Caki2 (cell line): Measurements from ENCODE around the gene IL15RA. TPM values are rescaled to one million over a fixed set of nuclear protein-coding genes. Genes with fewer than 3 reads are reported as not detected.

ENCODE experiments used
- DNase-seq: peaks from one replicate; pipeline ENCODE4 v3.0.0-alpha.2; 2015; ENCODE audit warnings: low read depth
- in situ Hi-C: cut with HindIII; loops from 2 replicates; pipeline ENCODE4 v1.10.0; 2016; ENCODE audit warnings: low sequenced_read_pairs, low pct_unique_long_range_greater_than_20kb, mixed read lengths
- total RNA-seq: library from RNA; depleted of rRNA; stranded (reverse); fragments of >200 nt; shearing (Covaris generic); gene quantifications from 2 replicates; pipeline ENCODE4 v1.2.3, GENCODE V29; 2014; ENCODE audit warnings: low replicate concordance

IL15RA gene
- total RNA-seq, 1 experiment from 2014 or later, result 20.9 TPM

DNA sequence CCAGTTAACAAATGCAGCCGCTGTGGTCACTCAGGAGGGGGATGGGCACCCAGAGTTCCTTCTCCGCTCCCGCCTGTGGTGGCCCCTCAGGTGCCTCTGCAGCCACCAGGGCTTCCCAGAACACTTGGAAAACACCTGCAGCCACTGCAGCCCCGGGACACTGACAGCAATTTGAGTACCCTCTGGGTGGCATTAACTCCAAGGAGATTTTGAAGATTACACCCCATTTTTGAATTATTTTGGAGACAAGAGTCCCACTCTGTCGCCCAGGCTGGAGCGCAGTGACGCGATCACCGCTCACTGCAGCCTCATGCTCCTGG is 32.2 kb downstream of the IL15RA start:
- DNase-seq, result no peak
- in situ Hi-C loops, result no loop called here

DNA sequence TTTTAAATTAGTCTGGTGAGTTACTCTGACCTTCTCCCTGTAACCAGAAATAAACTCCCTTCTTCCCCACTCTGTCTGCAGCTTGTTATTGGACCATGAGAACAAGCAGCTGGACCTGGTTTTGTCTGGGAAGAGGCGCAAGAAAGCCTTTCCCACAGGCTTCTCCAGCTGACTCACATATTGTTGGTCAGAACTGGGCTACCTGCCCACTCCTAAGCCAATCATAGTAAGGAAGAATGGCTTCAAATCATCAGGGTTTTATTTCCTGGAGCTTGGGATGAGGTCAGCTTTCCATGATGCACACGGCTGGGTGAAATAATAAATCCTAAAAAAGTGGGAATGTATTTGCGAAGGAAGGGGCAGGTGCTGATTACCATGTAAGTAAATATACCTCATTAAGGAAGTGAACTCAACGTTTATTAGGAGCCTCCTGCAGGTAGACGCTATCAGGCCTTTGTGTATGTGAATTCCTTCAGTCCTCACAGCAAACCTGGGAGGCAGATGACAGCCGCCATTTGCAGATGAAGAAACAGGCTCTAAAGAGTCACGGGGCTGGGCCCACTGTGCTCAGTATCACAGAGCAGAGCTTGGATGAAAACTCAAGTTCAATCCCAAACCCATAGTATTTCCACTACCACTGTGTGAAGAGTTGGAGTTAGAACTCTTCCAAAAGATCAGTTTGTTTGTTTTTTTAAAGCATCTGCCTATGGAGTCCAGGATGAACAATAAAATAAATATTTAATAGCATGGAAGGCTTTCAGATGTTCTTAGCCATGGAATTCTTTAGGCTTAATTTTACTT is 32.8 kb downstream of the IL15RA start:
- in situ Hi-C loops, result no loop called here
- DNase-seq, result peak; percentile 85

DNA sequence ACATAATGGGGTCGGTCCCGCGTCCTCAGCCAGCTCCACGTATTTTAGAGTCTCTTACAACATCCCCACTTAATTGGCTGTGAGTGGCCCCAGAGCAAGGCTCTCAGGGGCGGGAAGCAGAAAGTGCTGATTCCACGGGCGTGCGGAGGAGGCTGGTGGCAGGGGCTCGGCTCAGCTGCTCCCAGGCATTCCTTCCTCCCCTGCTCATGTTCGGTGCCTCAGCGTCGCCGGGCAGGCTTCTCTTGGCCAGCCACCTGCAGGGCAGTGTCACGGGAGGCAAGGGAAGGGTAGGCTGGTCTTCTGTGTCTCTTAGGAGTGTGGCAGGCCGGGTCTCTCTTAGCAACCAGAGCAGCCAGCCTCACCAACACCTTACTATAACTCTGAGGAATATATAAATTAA is 33.8 kb downstream of the IL15RA start:
- in situ Hi-C loops, result no loop called here
- no peak for DNase-seq

DNA sequence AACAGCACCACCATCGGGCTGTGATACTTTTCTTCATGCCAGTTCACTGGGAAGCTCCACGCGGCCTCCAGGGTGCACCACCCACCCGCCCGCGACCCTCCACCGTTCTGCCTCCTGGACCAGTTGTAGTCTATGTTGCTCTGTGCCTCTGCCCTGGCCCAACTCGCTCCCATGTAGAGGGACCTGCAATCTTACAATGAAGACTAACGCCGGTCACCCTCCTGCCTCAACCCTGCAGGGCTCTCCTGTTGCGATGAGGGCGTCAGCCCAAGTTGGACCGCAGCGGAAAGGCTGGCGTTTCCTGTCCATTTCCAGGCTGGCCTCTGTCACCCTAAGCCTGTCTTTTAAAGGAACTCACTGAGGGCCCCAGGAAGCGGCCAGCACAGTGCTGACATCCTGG is 34.9 kb downstream of the IL15RA start:
- in situ Hi-C loops, result no loop called here
- no peak for DNase-seq

DNA sequence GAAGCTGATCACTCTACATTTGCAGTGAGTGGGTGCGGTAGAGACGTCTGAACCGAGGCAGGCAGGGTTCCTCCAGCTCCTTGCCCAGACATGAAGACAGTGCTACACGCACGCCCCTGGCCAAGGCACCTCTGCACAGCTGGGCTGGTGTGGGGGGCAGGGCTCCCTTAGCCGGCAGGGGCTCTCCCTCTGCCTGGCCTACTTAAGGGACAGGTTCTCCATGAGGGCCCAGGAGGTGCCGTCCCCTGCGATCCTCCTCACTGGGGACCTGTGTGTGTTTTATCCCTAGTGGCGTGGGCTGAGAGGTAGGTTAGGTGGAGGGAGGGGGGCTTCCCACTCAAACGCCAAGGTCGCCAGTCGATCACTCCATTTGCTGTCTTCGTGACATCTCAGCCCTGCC is 35.3 kb downstream of the IL15RA start:
- in situ Hi-C loops, result no loop called here
- DNase-seq, result no peak

DNA sequence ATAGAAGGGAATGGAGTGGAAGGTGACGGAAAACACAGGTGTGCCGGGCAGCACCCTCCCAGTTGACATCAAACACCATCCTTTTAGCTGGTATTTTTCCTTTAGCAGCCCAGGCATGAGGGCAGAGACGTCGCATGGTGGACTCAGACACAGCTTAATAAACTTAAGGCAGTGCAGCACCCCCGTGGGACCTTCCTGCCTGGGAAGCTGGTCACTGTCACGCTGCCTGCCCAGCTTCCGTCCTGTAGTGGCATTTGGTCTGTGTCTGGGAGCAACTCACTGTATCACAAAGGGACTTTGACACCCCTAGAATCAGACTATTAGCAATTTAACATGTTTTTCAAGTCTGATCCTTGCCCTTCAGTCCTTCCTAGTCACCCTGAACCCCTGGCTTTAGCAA is 35.8 kb downstream of the IL15RA start:
- in situ Hi-C loops, result no loop called here
- no peak for DNase-seq

DNA sequence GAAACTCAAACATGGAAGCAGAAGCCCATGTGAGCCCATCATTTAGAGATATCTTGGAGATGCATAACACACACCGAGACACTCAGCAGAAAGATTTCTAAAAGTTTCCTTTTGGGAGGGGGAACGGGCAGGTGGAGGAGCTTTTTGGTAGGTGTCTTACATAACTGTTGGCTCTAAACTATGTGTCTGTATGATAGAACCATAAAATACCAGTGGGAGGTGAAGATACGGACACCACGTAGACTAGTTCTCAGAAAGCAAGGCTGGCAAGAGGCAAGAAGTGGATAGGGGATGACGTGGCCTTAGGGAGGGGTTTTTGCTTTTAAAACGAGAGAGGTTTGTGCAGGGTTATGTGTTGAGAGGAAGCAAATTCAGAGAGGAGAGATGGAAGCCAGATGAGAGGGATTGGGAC is 36.5 kb downstream of the IL15RA start:
- in situ Hi-C loops, result no loop called here
- DNase-seq, result no peak

DNA sequence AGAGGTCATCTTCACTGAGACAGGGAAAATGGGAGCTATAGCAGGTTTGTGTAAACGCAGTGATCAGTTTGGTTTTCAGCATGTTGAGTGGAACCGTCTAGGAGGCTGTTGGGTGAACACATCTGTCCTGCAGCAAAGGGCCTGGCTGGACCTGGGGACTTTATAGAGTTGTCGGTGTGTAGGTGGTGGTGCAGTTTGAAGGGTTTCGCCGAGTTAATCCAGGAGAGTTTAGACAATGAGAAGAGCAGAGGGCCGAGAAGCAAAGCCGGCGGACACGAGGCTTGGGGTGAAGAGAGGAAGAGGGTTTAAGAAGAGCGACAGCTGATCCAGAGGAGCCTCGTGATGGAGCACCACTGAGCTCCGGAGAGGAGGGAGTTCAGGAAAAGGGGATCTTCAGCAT is 39.1 kb downstream of the IL15RA start:
- DNase-seq, result no peak
- in situ Hi-C loops, result no loop called here

DNA sequence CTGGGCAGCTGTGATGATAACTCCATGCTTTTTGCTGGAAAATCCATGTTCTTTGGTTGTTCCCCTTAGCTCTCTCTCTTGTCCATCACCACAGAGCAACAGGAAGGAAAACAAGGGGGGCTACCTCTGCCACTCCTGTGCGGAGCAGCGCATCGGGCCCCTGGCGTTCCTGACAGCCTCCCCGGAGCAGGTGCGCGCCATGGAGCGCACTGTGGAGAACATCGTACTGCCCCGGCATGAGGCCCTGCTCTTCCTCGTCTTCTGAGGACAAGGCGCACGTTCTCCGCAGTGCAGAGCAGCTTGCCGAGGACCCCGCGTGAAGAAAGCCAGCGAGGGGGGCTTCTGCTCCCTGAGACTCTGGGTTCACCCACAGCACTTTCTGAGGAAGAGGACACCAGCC is 40.3 kb downstream of the IL15RA start:
- in situ Hi-C loops, result no loop called here
- no peak for DNase-seq

DNA sequence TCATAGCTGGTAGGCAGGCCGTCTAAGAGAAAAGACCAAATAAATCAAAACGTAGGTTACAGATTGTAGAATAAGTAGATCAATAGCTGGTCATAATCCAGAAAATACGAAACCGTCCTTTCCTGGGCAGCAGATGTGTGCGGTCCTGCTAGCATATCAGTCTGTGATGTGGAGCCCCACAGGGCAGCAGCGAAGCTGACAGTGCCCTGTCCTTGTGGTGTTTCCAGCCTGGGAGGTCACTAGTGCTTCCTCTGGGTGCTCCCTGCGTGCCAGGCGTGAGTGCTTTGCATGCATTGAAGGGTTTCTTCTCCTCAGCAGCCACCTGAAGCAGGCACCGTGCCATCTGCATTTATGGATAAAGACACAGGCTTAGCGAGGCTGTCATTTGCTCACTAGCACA is 41.7 kb downstream of the IL15RA start:
- in situ Hi-C loops, result no loop called here

DNA sequence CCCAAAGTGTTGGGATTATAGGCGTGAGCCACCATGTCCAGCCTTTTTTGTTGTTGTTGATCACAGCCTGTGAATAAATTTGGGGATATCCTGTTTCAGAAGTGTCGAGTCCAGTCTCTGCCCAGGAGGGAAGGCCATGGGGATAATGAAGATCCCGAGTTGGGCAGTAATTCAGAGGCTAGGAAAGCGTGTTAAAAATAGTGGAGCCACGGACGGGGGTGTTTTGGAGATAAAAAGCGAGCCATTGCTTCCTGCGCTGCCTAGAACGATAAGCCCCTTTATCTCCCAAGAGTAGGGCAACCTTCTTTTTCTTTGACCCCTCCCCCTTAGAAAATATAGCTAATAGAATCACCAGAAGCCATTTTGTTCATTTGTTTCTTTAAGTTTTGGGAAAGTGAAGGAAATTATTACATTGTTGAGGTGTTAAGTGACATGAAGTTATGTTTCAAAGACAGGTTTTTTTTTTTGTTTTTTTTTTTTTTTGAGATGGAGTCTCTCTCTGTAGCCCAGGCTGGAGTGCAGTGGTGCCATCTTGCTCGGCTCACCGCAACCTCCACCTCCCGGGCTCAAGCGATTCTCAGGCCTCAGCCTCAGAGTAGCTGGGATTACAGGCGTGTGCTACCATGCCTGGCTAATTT is 43.3 kb downstream of the IL15RA start:
- in situ Hi-C loops, result no loop called here
- DNase-seq, result no peak

More for the DNA sequence above, 41.7 kb downstream of the IL15RA start:
- no peak for DNase-seq

DNA sequence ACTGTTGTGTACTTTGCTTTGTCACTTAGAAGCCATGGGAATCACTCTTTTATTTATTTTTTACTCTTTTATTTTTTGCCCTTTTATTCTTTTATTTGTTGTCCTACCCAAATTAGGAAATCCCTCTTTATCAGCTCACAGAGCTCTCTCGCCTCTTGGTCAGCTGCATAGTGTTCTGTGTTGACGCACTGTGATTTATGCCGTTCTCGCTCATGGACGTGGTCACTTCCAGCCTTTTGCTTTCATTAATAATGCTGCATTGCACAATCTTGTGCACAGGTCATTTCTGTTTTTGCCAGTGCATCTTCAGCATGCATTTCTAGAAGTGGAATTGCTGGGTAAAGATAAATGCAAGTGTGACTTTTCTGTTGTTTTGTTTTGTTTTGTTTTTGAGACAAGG is 45.0 kb downstream of the IL15RA start:
- DNase-seq, result no peak
- in situ Hi-C loops, result no loop called here

DNA sequence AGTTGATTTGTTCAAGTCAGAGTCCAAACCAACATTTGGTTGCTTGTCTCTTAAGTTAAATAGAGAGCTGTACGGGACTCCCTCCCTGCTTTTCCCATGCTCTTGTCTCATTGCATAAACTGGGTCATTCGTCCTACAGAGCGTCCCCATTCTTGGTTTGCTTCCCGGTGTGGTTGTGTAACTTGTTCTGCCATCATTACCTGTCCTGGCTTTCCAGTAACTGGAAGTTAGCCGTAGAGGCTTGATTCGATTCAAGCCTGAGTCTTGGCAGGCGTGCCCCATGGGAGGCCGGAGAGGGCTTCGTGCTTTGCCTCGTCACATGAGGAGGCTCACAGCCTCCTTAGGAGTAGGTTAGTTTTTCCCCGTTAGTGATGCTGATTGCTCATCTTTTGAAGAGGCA is 47.1 kb downstream of the IL15RA start:
- DNase-seq, result no peak
- in situ Hi-C loops, result no loop called here

DNA sequence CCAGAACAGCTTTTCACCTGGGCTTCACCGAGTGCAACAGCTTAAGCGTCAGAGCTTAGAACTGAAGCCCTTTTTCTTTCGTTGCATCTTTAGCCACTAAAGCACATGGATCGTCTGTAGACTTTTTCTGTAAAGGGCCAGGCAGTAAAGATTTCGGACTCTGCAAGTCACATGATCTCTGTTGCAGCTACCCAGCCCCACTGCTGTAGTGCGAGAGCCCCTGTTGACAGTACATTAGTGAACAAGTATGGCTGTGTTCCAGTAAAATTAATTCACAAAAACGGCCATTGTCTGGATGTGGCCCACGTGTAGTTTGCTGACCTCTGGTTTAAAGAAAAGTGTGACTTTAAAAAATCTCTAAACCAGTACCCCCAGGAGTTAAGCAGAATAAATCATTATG is 47.9 kb downstream of the IL15RA start:
- DNase-seq, result no peak
- in situ Hi-C loops, result no loop called here

DNA sequence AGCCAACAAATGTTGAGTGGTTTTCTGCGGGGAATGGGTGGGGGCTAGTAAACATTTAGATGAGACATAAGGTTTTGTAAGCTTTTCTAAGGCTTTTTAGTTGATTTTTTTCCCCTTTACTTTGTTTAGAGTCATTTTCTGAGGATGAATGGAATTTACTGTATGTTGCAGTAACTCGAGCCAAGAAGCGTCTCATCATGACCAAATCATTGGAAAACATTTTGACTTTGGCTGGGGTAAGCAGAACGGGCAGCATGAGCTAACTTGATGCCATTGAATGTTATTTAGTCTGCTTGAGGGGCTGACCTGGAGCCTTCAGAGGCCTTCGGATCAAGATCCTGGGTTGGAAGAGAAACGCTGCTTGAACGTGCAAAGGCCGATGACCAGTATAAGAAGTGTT is 50.0 kb downstream of the IL15RA start:
- in situ Hi-C loops, result no loop called here
- no peak for DNase-seq

DNA sequence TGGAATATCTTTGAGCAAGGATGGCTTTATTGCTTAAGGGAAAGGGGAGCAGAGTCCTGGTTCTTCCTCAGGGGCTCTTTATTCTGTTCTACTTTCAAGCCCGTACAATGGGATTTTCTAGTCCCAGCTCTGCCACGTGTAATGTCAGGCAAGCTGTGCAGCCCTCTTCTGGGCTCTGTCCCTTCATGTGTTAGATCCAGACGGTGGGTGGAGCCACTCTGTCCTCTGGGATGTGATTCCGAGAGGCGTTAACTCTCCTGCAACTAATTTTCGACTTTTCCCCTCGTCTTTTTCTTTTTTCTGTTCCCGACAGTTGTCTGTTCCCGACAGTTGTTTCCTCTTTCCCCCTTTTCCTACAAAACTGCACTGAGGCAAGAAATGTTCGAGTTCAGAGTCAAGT is 52.5 kb downstream of the IL15RA start:
- in situ Hi-C loops, result no loop called here
- no peak for DNase-seq

DNA sequence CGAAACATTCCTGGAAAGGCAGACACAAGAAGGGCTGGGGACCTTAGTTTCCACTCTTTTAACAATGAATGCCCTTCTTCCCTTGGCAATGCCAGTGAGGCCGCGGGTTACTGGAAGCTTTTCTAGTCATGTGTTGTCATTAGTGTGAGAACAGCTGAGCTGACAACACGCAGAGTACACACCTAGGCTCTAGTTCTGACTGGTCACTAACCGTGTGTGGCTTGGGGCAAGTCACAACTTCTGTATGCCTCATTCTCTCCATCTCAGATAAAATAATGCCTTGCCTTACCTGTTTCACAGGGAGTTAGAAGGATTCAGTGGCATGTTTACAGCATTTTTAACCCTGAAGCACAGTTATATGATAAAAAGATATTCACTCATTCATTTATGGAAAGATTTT is 55.6 kb downstream of the IL15RA start:
- in situ Hi-C loops, result no loop called here
- DNase-seq, result no peak

DNA sequence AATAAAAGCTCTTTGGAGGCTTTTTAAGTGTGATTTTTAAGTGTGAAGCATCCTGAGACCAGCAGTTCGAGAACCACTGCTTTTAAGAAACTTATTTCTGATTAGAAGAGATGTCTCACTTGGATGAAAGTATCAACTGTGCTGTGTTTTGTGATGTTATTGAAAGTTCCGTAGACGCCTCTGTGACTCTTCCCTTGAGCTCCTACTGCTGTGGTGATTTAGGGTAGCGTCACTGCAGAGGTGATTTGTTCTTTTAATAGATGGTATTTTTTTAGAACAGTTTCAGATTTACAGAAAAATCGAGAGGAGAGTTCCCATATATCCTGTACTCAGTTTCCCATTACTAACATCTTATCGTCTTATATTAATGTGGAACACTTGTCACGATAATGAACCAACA is 57.8 kb downstream of the IL15RA start:
- in situ Hi-C loops, result no loop called here
- no peak for DNase-seq

DNA sequence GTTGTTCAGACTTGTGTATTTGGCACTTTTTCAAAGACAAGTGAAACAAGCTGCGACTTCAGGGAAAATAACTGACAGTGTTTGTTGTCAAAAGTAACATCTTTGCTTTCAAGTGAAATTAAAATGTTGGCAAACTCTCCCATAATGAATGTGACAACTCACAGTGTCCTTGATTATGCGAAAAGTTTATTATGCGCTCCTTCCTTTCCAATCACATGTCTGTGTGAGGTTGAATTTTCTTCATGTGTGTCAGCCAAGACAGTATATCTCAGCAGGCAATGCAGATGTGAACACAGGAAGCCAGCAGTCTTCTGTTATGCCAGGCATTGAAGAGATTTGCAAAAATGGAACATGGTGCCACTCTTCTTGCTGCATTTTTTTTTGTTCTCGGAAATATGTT is 58.6 kb downstream of the IL15RA start:
- no peak for DNase-seq
- in situ Hi-C loops, result no loop called here

DNA sequence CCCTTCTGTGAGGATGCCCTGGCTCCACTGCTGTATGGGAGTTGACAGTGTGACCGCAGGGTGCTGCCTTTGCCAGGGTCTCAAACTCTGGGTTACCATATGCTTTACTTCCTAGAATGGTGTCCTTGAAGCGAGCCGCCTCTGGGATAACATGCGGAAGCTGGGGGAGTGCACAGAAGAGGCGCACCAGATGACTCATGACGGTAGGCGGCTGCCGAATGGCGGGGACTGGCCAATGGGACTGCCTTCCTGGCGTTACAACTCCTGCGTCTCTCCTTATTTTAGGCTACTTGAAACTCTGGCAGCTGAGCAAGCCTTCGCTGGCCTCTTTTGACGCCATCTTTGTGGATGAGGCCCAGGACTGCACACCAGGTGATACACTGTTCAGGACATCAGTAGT is 60.0 kb downstream of the IL15RA start:
- in situ Hi-C loops, result no loop called here
- DNase-seq, result no peak
